Tibial artery (tissue), 4 donors: Measurements from ENCODE around the gene TEK.

Experiments used
- DNase-seq, 2 donors: peaks; one replicate each; pipeline ENCODE4 v3.0.0-alpha.2; 2019
- H3K27ac ChIP-seq, 2 donors: fragments of 200-600 bp; sonication (generic) in 1 of 2; 1 replicate in 1 of 2; 2 replicates in 1 of 2; pipeline ENCODE4 v1.5.1; 2018 to 2019; ENCODE audit warnings: mild to moderate bottlenecking in 1 of 2
- H3K27me3 ChIP-seq, 2 donors: fragments of 200-600 bp; sonication (generic) in 1 of 2; one replicate each; pipeline versions ENCODE4 v1.5.1 to v1.6.0; 2016 to 2019
- H3K36me3 ChIP-seq, 3 donors: fragments of 200-600 bp; sonication (generic) in 2 of 3; one replicate each; pipeline ENCODE4 v1.5.1; 2016 to 2019; ENCODE audit warnings: mild to moderate bottlenecking in 2 of 3
- H3K4me1 ChIP-seq, 4 donors: fragments of 200-600 bp; sonication (generic) in 2 of 4; 1 replicate in 3 of 4; 2 replicates in 1 of 4; pipeline ENCODE4 v1.5.1; 2016 to 2019
- H3K4me3 ChIP-seq, 2 donors: fragments of 200-600 bp; sonication (generic) in 1 of 2; 1 replicate in 1 of 2; 2 replicates in 1 of 2; pipeline ENCODE4 v1.5.1; 2018 to 2019; ENCODE audit warnings: mild to moderate bottlenecking in 2 of 2
- H3K9me3 ChIP-seq, 3 donors: fragments of 200-600 bp; sonication (generic) in 1 of 3; one replicate each; pipeline ENCODE4 v1.5.1; 2016 to 2019
- CTCF ChIP-seq, 2 experiments: fragments of 200-600 bp in 1 of 2; fragments of 450-650 bp in 1 of 2; IDR thresholded peaks; one replicate each; pipeline ENCODE4 v1.5.1; 2017 to 2019; ENCODE audit warnings: antibody characterized with exemption in 2 of 2, mild to moderate bottlenecking in 1 of 2, moderate library complexity in 1 of 2
- intact Hi-C: fragments of 100-400 bp; cut with DNase I; formaldehyde crosslinking; loops from one replicate; pipeline ENCODE4 v1.15.0; 2023; ENCODE audit warnings: low total_unique reads

The TEK gene

GRCh38 chr9:27248702-27249101, 139.7 kb downstream of the TEK start:
- H3K4me1 ChIP-seq: no peaks in the 10 kb centered on the region
- no peak overlapping the region for H3K27ac ChIP-seq
- TF ChIP-seq CTCF (IDR thresholded peaks at IDR 0.05): no peak
- no peaks in the 10 kb centered on the region for H3K36me3 ChIP-seq
- intact Hi-C loops: no loop called here
- no peaks in the 10 kb centered on the region for H3K9me3 ChIP-seq
- DNase-seq: no peak
- H3K27me3 ChIP-seq: no peaks in the 10 kb centered on the region
- H3K4me3 ChIP-seq: no peak overlapping the region

GRCh38 chr9:27258662-27259061, 149.6 kb downstream of the TEK start:
- no peaks in the 10 kb centered on the region for H3K4me1 ChIP-seq

GRCh38 chr9:27260789-27261516, 151.9 kb downstream of the TEK start:
- H3K27ac ChIP-seq: no peak overlapping the region
- no peak for TF ChIP-seq CTCF (IDR thresholded peaks at IDR 0.05)
- H3K4me1 ChIP-seq: no peaks in the 10 kb centered on the region
- no peaks in the 10 kb centered on the region for H3K27me3 ChIP-seq
- no peak for DNase-seq
- H3K4me3 ChIP-seq: no peak overlapping the region
- no peaks in the 10 kb centered on the region for H3K36me3 ChIP-seq
- intact Hi-C loops: no loop called here
- H3K9me3 ChIP-seq: no peaks in the 10 kb centered on the region

More at GRCh38 chr9:27258662-27259061, 149.6 kb downstream of the TEK start:
- H3K36me3 ChIP-seq: no peaks in the 10 kb centered on the region
- no peak for DNase-seq
- H3K27me3 ChIP-seq: no peaks in the 10 kb centered on the region
- H3K9me3 ChIP-seq: no peaks in the 10 kb centered on the region
- H3K27ac ChIP-seq: no peak overlapping the region
- no peak overlapping the region for H3K4me3 ChIP-seq
- no peak for TF ChIP-seq CTCF (IDR thresholded peaks at IDR 0.05)
- intact Hi-C loops: no loop called here

GRCh38 chr9:27261517-27262211, 152.6 kb downstream of the TEK start:
- H3K36me3 ChIP-seq: no peaks in the 10 kb centered on the region
- no peak for DNase-seq
- no peak overlapping the region for H3K27ac ChIP-seq
- H3K9me3 ChIP-seq: no peaks in the 10 kb centered on the region
- no peak for TF ChIP-seq CTCF (IDR thresholded peaks at IDR 0.05)
- H3K4me3 ChIP-seq: no peak overlapping the region
- H3K27me3 ChIP-seq: no peaks in the 10 kb centered on the region
- intact Hi-C loops: no loop called here
- no peaks in the 10 kb centered on the region for H3K4me1 ChIP-seq

GRCh38 chr9:27272103-27272502, 163.1 kb downstream of the TEK start:
- DNase-seq: no peak
- no peaks in the 10 kb centered on the region for H3K9me3 ChIP-seq
- no peaks in the 10 kb centered on the region for H3K27me3 ChIP-seq
- no peak overlapping the region for H3K27ac ChIP-seq
- H3K36me3 ChIP-seq: no peaks in the 10 kb centered on the region
- H3K4me1 ChIP-seq: peaks cover 0 to 4% (median 0%) of the 10 kb centered on the region in 4 donors
- intact Hi-C loops: no loop called here
- no peak overlapping the region for H3K4me3 ChIP-seq
- TF ChIP-seq CTCF (IDR thresholded peaks at IDR 0.05): no peak
